ENCODE data around the gene ARHGAP15. TPM values are rescaled to one million over a fixed set of nuclear protein-coding genes. Genes with fewer than 3 reads are reported as not detected.
A peak's percentile ranks its signal among the peaks of the same experiment; 100 is the strongest.

ARHGAP15 gene
- total RNA-seq, 1 donor from 2014 or later, result 33.8 TPM

- DNase-seq, result no peak
Observed at GRCh38 chr2:143455317-143455716, 326.1 kb downstream of the ARHGAP15 start.

- DNase-seq, result no peak
Observed at GRCh38 chr2:143458258-143459190, 329.3 kb downstream of the ARHGAP15 start.

- DNase-seq, result no peak
Observed at GRCh38 chr2:143460382-143460781, 331.2 kb downstream of the ARHGAP15 start.

GRCh38 chr2:143463719-143464118 lies 334.5 kb downstream of the ARHGAP15 start:
- no peak for DNase-seq

GRCh38 chr2:143466391-143466790 lies 337.2 kb downstream of the ARHGAP15 start:
- DNase-seq, result no peak

- DNase-seq, result no peak
Observed at GRCh38 chr2:143467011-143467410, 337.8 kb downstream of the ARHGAP15 start.

- DNase-seq, result no peak
Observed at GRCh38 chr2:143468341-143468888, 339.2 kb downstream of the ARHGAP15 start.

- DNase-seq, result no peak
Observed at GRCh38 chr2:143469323-143469722, 340.1 kb downstream of the ARHGAP15 start.

- no peak for DNase-seq
Observed at GRCh38 chr2:143471550-143471949, 342.3 kb downstream of the ARHGAP15 start.

- no peak for DNase-seq
Observed at GRCh38 chr2:143473216-143473615, 344.0 kb downstream of the ARHGAP15 start.

- DNase-seq, result peak; percentile 55
Observed at GRCh38 chr2:143473820-143474219, 344.6 kb downstream of the ARHGAP15 start.

GRCh38 chr2:143474586-143474985 lies 345.4 kb downstream of the ARHGAP15 start:
- peak; percentile 82 for DNase-seq

GRCh38 chr2:143475041-143475776 lies 346.0 kb downstream of the ARHGAP15 start:
- peak; percentile 82 for DNase-seq

GRCh38 chr2:143476336-143477087 lies 347.3 kb downstream of the ARHGAP15 start:
- DNase-seq, result peak; percentile 66

- no peak for DNase-seq
Observed at GRCh38 chr2:143477714-143478443, 348.7 kb downstream of the ARHGAP15 start.

GRCh38 chr2:143480086-143480485 lies 350.9 kb downstream of the ARHGAP15 start:
- no peak for DNase-seq

- DNase-seq, result peak; percentile 65
Observed at GRCh38 chr2:143480601-143481236, 351.5 kb downstream of the ARHGAP15 start.

- peak; percentile 73 for DNase-seq
Observed at GRCh38 chr2:143481237-143481623, 352.0 kb downstream of the ARHGAP15 start.

- no peak for DNase-seq
Observed at GRCh38 chr2:143481733-143482132, 352.5 kb downstream of the ARHGAP15 start.

- DNase-seq, result peak; percentile 82
Observed at GRCh38 chr2:143482316-143482715, 353.1 kb downstream of the ARHGAP15 start.

GRCh38 chr2:143482771-143483170 lies 353.6 kb downstream of the ARHGAP15 start:
- peak; percentile 86 for DNase-seq
